ENCODE measurements around the gene TRIM38.

GRCh38 chr6:25944688-25945574, 17.7 kb upstream of the TRIM38 start:
- TF ChIP-seq CTCF (conservative IDR thresholded peaks at IDR 0.05; ENCODE audit: low read length) (no peak), EZH2phosphoT487 (IDR thresholded peaks at IDR 0.05; ENCODE audit: borderline replicate concordance) (no peak)

Data from Loucy (cell line).